Gastroesophageal sphincter (tissue), 4 donors: ENCODE data around the gene LTBP1. TPM values are rescaled to one million over a fixed set of nuclear protein-coding genes. Genes with fewer than 3 reads are reported as not detected.

ENCODE experiments used
- ATAC-seq: fragments of 150-250 bp; one replicate; pipeline ENCODE4 v1.9.1; 2016; ENCODE audit warnings: mild to moderate bottlenecking, moderate library complexity
- H3K27ac ChIP-seq, 4 donors: fragments of 200-600 bp; sonication (generic) in 3 of 4; 1 replicate in 3 of 4; 2 replicates in 1 of 4; pipeline ENCODE4 v1.5.1; 2016 to 2019
- H3K27me3 ChIP-seq: fragments of 200-600 bp; sonication (generic); one replicate; pipeline ENCODE4 v1.5.1; 2019
- H3K36me3 ChIP-seq, 2 donors: fragments of 200-600 bp; sonication (generic); one replicate each; pipeline ENCODE4 v1.5.1; 2019; ENCODE audit warnings: control low read depth in 1 of 2
- H3K4me1 ChIP-seq, 3 donors: fragments of 200-600 bp; sonication (generic); 1 replicate in 2 of 3; 2 replicates in 1 of 3; pipeline ENCODE4 v1.5.1; 2016 to 2019; ENCODE audit warnings: control low read depth in 2 of 3
- H3K4me3 ChIP-seq, 2 donors: fragments of 200-600 bp; sonication (generic); one replicate each; pipeline ENCODE4 v1.5.1; 2019; ENCODE audit warnings: mild to moderate bottlenecking in 1 of 2, moderate library complexity in 1 of 2
- H3K9me3 ChIP-seq, 3 donors: fragments of 200-600 bp; sonication (generic); one replicate each; pipeline ENCODE4 v1.5.1; 2017 to 2019; ENCODE audit warnings: control low read depth in 2 of 3
- EP300 ChIP-seq: sonication (generic); formaldehyde crosslinking; IDR thresholded peaks from one replicate; pipeline ENCODE4 v1.6.1; 2017; ENCODE audit warnings: antibody characterized with exemption, mild to moderate bottlenecking
- POLR2A ChIP-seq, 2 donors: fragments of 450-650 bp; IDR thresholded peaks; one replicate each; pipeline ENCODE4 v1.6.1; 2017; ENCODE audit warnings: antibody characterized with exemption in 2 of 2, mild to moderate bottlenecking in 2 of 2, moderate library complexity in 1 of 2
- POLR2AphosphoS5 ChIP-seq: sonication (generic); formaldehyde crosslinking; IDR thresholded peaks from one replicate; pipeline ENCODE4 v1.6.1; 2017; ENCODE audit warnings: antibody characterized with exemption
- WGBS, 2 donors: methylation state at CpG; one replicate each; pipeline ENCODE4 v1.1.5; 2018; ENCODE audit warnings: low coverage in 1 of 2; 5-methylcytosine and 5-hydroxymethylcytosine counted together
- total RNA-seq, 4 donors: library from RNA; depleted of rRNA; stranded (reverse); fragments of >200 nt; gene quantifications; one replicate each; pipeline ENCODE4 v1.1.0, GENCODE V29; 2016
- TF ChIP-seq, protein P1 (sequence below), 4 experiments: fragments of 200-600 bp in 2 of 4; fragments of 450-650 bp in 2 of 4; sonication (generic) in 1 of 4; IDR thresholded peaks; one replicate each; pipeline ENCODE4 v1.5.1; 2017 to 2019; ENCODE audit warnings: antibody characterized with exemption in 4 of 4, mild to moderate bottlenecking in 2 of 4, moderate library complexity in 2 of 4

LTBP1 gene
- total RNA-seq, 4 donors from 2014 or later, result 238 to 493 (median 378) TPM

GRCh38 chr2:33344230-33344629, 397.5 kb downstream of the LTBP1 start:
- 85% methylated on average over 3 of the region's 3 CpGs for WGBS, 2 donors
- ATAC-seq, result no peak
- H3K4me3 ChIP-seq, result no peak overlapping the region
- no peaks in the 10 kb centered on the region for H3K27me3 ChIP-seq
- peaks cover 0 to 41% of the 10 kb centered on the region in 2 donors for H3K36me3 ChIP-seq
- H3K27ac ChIP-seq, result no peak overlapping the region
- TF ChIP-seq POLR2A (IDR thresholded peaks at IDR 0.05) (no peak), POLR2AphosphoS5 (no peak), EP300 (no peak)
- TF ChIP-seq, protein P1, sequence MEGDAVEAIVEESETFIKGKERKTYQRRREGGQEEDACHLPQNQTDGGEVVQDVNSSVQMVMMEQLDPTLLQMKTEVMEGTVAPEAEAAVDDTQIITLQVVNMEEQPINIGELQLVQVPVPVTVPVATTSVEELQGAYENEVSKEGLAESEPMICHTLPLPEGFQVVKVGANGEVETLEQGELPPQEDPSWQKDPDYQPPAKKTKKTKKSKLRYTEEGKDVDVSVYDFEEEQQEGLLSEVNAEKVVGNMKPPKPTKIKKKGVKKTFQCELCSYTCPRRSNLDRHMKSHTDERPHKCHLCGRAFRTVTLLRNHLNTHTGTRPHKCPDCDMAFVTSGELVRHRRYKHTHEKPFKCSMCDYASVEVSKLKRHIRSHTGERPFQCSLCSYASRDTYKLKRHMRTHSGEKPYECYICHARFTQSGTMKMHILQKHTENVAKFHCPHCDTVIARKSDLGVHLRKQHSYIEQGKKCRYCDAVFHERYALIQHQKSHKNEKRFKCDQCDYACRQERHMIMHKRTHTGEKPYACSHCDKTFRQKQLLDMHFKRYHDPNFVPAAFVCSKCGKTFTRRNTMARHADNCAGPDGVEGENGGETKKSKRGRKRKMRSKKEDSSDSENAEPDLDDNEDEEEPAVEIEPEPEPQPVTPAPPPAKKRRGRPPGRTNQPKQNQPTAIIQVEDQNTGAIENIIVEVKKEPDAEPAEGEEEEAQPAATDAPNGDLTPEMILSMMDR (IDR thresholded peaks at IDR 0.05), result no peak
- peaks cover 0 to 17% (median 3%) of the 10 kb centered on the region in 3 donors for H3K4me1 ChIP-seq
- no peaks in the 10 kb centered on the region for H3K9me3 ChIP-seq

- WGBS, 2 donors, result 78 to 79% methylated on average over 3 of the region's 3 CpGs
- TF ChIP-seq POLR2AphosphoS5 (no peak), POLR2A (IDR thresholded peaks at IDR 0.05) (no peak), EP300 (no peak)
- TF ChIP-seq, protein P1 (IDR thresholded peaks at IDR 0.05), result no peak
- Histone ChIP-seq H3K27ac (no peak overlapping the region), H3K9me3 (no peaks in the 10 kb centered on the region), H3K36me3 (peaks cover 0 to 58% of the 10 kb centered on the region in 2 donors), H3K4me3 (no peak overlapping the region), H3K27me3 (no peaks in the 10 kb centered on the region), H3K4me1 (no peaks in the 10 kb centered on the region)
- no peak for ATAC-seq
Measured at GRCh38 chr2:33347856-33348255, 401.1 kb downstream of the LTBP1 start.

DNA sequence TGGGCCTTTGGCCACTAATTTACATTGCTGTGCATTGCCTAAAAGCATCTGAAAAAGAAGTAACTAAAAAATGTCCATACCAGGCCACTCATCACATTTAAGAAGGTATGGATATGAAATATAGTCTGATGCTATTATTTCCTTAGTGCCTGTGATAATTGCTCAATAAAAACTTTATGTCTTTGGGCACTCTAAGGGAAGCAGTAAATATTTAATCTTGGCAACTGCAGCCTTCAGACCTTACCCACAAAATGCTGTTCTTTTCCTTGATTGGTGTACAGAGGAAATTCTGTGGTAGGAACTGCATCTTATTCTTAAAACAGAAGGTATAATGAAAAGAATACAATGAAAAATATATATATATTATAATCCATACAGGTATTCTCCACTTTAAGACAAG, 403.9 kb downstream of the LTBP1 start:
- no peaks in the 10 kb centered on the region for H3K9me3 ChIP-seq
- TF ChIP-seq, protein P1 (IDR thresholded peaks at IDR 0.05), result no peak
- no peak for TF ChIP-seq POLR2AphosphoS5
- TF ChIP-seq POLR2A (IDR thresholded peaks at IDR 0.05), result no peak
- TF ChIP-seq EP300, result no peak
- no peaks in the 10 kb centered on the region for H3K27me3 ChIP-seq
- H3K4me3 ChIP-seq, result no peak overlapping the region
- no peak for ATAC-seq
- H3K36me3 ChIP-seq, result peaks cover 0 to 71% of the 10 kb centered on the region in 2 donors
- H3K27ac ChIP-seq, result no peak overlapping the region
- no peaks in the 10 kb centered on the region for H3K4me1 ChIP-seq

GRCh38 chr2:33351781-33352180, 405.0 kb downstream of the LTBP1 start:
- Histone ChIP-seq H3K36me3 (peaks cover 0 to 83% of the 10 kb centered on the region in 2 donors), H3K4me3 (no peak overlapping the region), H3K4me1 (no peaks in the 10 kb centered on the region), H3K9me3 (no peaks in the 10 kb centered on the region), H3K27ac (no peak overlapping the region), H3K27me3 (no peaks in the 10 kb centered on the region)
- no peak for ATAC-seq
- TF ChIP-seq EP300, result no peak
- TF ChIP-seq, protein P1 (IDR thresholded peaks at IDR 0.05), result no peak
- TF ChIP-seq POLR2A (IDR thresholded peaks at IDR 0.05), result no peak
- TF ChIP-seq POLR2AphosphoS5, result no peak

DNA sequence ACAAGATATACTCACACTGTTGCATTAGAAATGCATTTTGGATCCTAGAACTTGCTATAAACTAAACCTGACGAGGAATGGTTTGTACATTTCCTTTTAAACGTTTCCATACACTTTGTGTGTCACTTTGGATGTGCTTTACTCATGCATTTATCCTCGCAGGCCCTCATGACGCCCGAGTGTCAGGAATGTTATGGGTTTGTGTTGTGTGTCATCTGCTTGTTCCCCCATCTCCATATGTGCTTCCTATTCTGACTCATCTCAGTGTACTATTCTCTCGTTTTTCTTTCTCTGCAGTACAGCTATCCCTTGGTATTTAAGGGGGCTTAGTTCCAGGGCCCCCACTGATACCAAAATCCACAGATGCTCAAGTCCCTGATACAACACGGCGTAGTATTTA, 408.2 kb downstream of the LTBP1 start:
- TF ChIP-seq POLR2AphosphoS5 (no peak), POLR2A (IDR thresholded peaks at IDR 0.05) (no peak), EP300 (no peak)
- TF ChIP-seq, protein P1 (IDR thresholded peaks at IDR 0.05), result no peak
- H3K27ac ChIP-seq, result no peak overlapping the region
- 84% methylated on average over 8 of the region's 8 CpGs for WGBS, 2 donors
- no peaks in the 10 kb centered on the region for H3K27me3 ChIP-seq
- no peaks in the 10 kb centered on the region for H3K9me3 ChIP-seq
- H3K4me3 ChIP-seq, result no peak overlapping the region
- peaks cover 0 to 65% of the 10 kb centered on the region in 2 donors for H3K36me3 ChIP-seq
- peaks cover 0 to 5% (median 0%) of the 10 kb centered on the region in 3 donors for H3K4me1 ChIP-seq
- no peak for ATAC-seq
